Measurements from ENCODE around the gene ZNF581. TPM values are rescaled to one million over a fixed set of nuclear protein-coding genes. Genes with fewer than 3 reads are reported as not detected.

The ZNF581 gene
- total RNA-seq, 2 experiments from 2014 or later, result 24.1 to 25.5 TPM

DNA sequence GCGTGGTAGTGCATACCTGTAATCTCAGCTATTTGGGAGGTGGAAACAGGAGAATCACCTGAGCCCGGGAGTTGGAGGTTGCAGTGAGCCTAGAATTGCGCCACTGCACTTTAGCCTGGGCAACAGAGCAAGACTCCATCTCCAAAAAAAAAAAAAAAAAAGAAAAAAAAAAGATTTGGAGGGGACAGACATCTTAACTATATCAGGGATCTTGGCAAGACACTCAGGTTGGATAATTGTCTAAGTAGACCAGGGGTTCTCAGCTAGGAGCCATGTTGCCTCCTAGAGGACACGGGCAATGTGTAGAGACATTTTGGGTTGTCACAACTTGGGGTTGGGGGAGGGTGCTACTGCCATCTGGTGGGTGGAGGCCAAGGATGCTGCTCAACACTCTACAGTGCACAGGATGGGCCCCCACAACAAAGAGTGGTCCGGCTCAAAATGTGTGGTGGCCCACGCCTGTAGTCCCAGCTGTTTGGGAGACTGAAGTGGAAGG, 4.5 kb upstream of the ZNF581 start:
- ChIA-PET POLR2A (interaction anchor here (0.7 kb wide), 1 partner anchor 486 kb away, joined by 4 read pairs; no protein-coding TSS in a partner anchor), CTCF (interaction anchor here (0.6 to 2.7 kb wide), 10 partner anchors 8 to 170 kb away, joined by 3 to 10 read pairs (median 6); partner anchors contain the start of genes U2AF2 and ZNF784)
- H3K27ac Mint-ChIP-seq, result peak overlapping the region; percentile 78
- no peaks in the 10 kb centered on the region for H3K27me3 Mint-ChIP-seq
- no peak overlapping the region for H3K4me3 Mint-ChIP-seq
- H3K36me3 Mint-ChIP-seq (ENCODE audit: low read depth), result peaks cover 46% of the 10 kb centered on the region
- H3K4me1 Mint-ChIP-seq, result peaks cover 67% of the 10 kb centered on the region
- peak; percentile 70 for DNase-seq
- H3K9me3 Mint-ChIP-seq, result peaks cover 3% of the 10 kb centered on the region

DNA sequence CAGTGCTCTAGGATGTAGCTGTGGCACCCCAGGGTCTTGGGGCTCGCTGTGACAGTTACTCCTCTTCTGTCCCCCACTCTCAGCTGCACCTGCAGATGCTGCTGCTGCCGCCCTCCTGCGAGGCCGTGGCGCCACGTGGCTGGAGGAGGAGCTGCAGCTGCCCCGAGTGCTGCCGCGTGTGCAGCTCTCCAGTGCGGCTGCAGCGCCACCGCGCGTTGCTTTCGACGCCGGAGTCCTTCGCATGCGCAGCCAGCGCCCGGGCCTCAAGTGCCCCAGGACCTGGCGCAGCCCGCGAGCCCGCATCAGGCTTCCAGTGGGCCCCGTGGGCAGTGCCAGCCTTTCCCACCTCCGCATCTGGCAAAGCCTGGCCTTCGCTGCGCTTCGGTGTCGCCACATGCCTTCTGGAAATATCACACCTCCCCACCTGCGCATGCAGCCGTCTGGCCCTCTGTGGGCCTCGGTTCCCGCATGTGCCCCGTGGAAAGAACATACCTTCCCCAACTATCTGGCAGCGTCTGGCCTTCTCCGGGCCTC, 3.3 kb upstream of the ZNF581 start:
- no peaks in the 10 kb centered on the region for H3K27me3 Mint-ChIP-seq
- peaks cover 3% of the 10 kb centered on the region for H3K9me3 Mint-ChIP-seq
- peak overlapping the region; percentile 86 for H3K27ac Mint-ChIP-seq
- H3K4me3 Mint-ChIP-seq, result peak overlapping the region; percentile 72
- H3K36me3 Mint-ChIP-seq (ENCODE audit: low read depth), result peaks cover 42% of the 10 kb centered on the region
- CTCF ChIA-PET, result interaction anchor here (0.8 to 2.1 kb wide), 13 partner anchors 9 to 136 kb away, joined by 3 to 10 read pairs (median 5); partner anchors contain the start of genes U2AF2, ZNF784 and ZNF865
- H3K4me1 Mint-ChIP-seq, result peaks cover 67% of the 10 kb centered on the region
- POLR2A ChIA-PET, result no interaction called here
- DNase-seq, result peak; percentile 73

DNA sequence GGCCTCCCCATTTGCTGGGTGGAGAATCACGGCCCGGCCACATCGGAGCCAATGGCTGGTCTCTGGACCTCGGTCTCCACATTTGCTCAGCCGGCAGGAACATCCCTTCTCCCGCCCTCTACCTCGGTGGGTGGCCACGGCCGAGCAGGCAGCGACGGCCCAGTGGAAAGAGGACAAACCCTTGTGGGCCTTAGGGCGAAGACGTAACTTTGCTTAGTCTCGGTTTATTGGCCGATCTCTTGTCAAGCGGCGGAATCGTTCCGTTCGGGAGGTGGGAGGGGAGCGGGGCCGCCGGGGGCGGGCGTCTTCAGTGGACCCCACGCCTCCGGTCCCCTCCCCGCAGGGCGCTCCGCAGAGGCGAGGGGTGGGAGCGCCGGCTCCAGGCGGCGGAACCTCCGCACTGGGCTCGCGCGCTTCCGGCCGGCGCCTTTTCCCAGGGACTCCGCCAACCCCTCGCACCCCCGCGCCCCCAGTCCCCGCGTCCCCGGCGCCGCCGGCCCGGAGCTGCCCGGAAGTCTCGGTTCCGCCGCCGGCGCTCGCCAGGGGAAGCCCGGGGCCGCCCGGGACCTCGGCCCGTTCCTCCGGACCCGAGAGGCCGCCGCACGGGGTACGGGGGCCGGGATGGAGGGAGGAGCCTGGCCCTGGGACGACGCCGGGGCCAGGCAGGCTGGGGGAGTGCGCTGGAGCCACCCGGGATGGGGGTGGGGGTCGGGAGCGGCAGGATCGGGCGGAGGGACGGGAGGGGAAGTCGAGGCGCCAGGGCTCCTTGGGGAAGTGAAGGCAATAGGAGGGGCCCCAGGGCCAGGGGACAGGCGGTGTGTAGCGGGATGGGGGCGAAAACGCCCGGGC, 2.6 kb upstream of the ZNF581 start, which contains the start of gene ZNF580:
Gene ZNF580 (plus strand): TSS at position 426 of the 849 bp plus-strand sequence. CDS start 1,507 bp downstream, outside the sequence.
- POLR2A ChIA-PET, result no interaction called here
- Mint-ChIP-seq H3K9me3 (peaks cover 3% of the 10 kb centered on the region), H3K27ac (peak within 1 kb of the TSS; percentile 95), H3K27me3 (no peaks in the 10 kb centered on the region), H3K4me1 (peaks cover 67% of the 10 kb centered on the region), H3K36me3 (ENCODE audit: low read depth) (peaks cover 41% of the 10 kb centered on the region), H3K4me3 (peak within 1 kb of the TSS; percentile 93)
- peak; percentile 50 for DNase-seq
- CTCF ChIA-PET, result interaction anchor here (0.9 to 2.1 kb wide), 10 partner anchors 8 to 137 kb away, joined by 3 to 8 read pairs (median 6); partner anchors contain the start of genes U2AF2 and ZNF865

DNA sequence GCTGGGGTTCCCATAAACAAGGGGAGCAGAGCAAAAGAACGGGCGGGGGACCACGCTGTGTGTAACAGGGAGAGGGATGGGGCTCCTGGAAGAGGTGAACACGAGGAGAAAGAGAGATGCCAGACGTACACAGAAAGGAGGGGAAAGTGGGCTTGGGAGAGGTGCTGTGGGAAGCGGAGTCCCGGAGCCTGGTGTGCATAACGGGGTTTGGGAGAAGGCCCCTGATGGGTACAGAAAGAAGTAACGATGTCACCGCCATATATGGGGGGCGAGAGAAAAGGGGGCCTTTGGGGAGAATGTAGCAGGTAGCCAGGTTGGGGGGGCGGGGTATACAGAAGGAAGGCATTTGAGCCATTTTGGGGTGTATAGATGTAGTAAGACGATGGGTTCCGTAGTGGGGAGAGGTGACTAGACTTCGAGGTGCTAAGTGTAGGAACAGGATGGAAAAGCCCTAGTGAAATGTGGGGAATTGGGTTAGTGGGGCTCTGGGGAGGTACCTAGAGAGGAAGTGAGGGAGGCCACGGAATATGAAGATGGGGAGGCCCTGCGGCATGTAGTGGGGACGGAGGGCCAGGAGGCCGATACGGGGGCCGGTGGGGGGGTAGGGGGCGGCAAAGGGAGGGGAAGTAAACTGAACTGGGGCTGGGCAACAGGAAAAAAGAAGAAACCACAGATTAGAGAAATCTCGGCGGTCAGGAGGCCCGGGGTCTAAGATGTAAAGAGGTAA, 1.9 kb upstream of the ZNF581 start:
- H3K4me3 Mint-ChIP-seq, result peak overlapping the region; percentile 93
- ChIA-PET CTCF (interaction anchor here (1.0 to 2.1 kb wide), 6 partner anchors 9 to 16 kb away, joined by 3 to 17 read pairs (median 9); partner anchors contain the start of genes U2AF2 and ZNF784), POLR2A (no interaction called here)
- H3K27me3 Mint-ChIP-seq, result no peaks in the 10 kb centered on the region
- peaks cover 3% of the 10 kb centered on the region for H3K9me3 Mint-ChIP-seq
- H3K4me1 Mint-ChIP-seq, result peaks cover 59% of the 10 kb centered on the region
- DNase-seq, result peak; percentile 27
- peak overlapping the region; percentile 95 for H3K27ac Mint-ChIP-seq
- peaks cover 33% of the 10 kb centered on the region for H3K36me3 Mint-ChIP-seq (ENCODE audit: low read depth)

DNA sequence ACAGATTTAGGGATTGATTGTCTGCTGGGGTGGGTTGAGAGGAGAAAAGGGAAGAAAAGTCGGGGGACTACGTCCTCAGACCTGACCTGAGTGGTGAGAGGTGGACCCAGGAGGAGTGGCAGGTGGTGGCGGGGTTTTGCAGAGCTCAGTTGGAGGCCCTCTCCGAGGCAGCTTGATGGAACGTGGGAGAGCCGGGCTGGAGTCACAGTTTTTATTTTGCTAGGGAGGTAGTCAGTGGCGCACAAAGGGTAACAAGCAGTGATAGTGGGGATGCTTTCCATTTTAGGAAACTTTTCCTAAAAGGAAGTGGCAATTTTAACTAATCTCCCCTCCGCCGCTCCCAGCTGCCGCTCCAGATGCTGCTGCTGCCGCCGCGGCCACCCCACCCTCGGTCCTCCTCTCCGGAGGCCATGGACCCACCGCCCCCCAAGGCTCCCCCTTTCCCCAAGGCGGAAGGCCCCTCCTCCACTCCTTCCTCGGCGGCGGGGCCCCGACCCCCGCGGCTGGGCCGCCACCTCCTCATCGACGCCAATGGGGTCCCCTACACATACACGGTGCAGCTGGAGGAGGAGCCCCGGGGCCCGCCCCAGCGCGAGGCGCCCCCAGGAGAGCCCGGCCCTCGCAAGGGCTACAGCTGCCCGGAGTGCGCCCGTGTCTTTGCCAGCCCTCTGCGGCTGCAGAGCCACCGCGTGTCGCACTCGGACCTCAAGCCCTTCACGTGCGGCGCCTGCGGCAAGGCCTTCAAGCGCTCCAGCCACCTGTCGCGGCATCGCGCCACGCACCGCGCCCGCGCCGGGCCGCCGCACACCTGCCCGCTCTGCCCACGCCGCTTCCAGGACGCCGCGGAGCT, 1.1 kb upstream of the ZNF581 start:
- H3K4me3 Mint-ChIP-seq, result peak overlapping the region; percentile 93
- no peak for DNase-seq
- peak overlapping the region; percentile 98 for H3K27ac Mint-ChIP-seq
- peaks cover 59% of the 10 kb centered on the region for H3K4me1 Mint-ChIP-seq
- POLR2A ChIA-PET, result no interaction called here
- CTCF ChIA-PET, result interaction anchor here (0.8 to 2.1 kb wide), 7 partner anchors 8 to 138 kb away, joined by 3 to 17 read pairs (median 8); partner anchors contain the start of genes U2AF2 and ZNF784
- peaks cover 3% of the 10 kb centered on the region for H3K9me3 Mint-ChIP-seq
- H3K27me3 Mint-ChIP-seq, result no peaks in the 10 kb centered on the region
- peaks cover 37% of the 10 kb centered on the region for H3K36me3 Mint-ChIP-seq (ENCODE audit: low read depth)

DNA sequence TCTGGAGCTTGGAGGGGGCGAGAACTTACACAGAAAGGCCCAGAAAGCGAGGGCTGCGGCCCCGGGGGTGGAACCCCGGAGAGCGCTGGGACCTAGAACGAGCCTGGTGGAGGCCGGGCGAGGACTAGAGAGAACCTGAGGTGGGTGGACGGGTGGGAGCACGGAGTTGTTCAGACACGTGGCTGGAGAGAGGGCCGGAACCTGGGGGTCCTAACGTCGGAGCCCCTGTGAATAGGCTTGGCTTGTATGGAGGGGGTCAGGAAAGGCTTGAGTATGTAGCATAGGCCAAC, 383 bp downstream of the ZNF581 start:
- H3K4me3 Mint-ChIP-seq, result peak overlapping the region; percentile 93
- peaks cover 3% of the 10 kb centered on the region for H3K9me3 Mint-ChIP-seq
- POLR2A ChIA-PET, result no interaction called here
- peak overlapping the region; percentile 98 for H3K27ac Mint-ChIP-seq
- peaks cover 28% of the 10 kb centered on the region for H3K36me3 Mint-ChIP-seq (ENCODE audit: low read depth)
- DNase-seq, result no peak
- no peaks in the 10 kb centered on the region for H3K27me3 Mint-ChIP-seq
- peaks cover 56% of the 10 kb centered on the region for H3K4me1 Mint-ChIP-seq
- CTCF ChIA-PET, result interaction anchor here (2.1 kb wide), 1 partner anchor 11 kb away, joined by 17 read pairs; the partner anchor contains the start of gene U2AF2

DNA sequence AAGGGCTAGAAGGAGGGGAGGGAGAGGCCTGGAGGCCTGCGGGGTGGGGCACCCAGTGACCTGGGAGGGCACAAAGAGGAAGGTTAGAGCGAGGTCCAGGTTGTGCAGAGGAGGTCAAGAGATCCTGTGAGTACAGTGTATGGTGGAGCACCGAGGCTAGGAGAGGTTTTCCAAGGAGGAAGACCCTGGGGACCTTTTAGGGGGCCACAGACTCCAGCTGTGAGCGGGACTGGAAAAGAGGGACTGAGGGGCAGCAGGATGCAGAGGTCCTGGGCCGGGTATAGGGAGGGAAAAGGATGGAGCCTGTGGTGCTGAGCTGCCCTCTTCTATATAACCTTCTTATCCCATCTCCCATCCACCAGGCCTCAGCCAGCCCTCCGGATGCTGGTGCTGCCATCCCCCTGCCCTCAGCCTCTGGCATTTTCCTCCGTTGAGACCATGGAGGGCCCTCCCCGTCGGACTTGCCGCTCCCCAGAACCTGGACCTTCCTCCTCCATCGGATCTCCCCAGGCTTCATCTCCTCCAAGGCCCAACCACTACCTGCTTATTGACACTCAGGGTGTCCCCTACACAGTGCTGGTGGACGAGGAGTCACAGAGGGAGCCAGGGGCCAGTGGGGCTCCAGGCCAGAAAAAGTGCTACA, 863 bp downstream of the ZNF581 start:
- CTCF ChIA-PET, result interaction anchor here (1.1 to 2.2 kb wide), 2 partner anchors 9 to 10 kb away, joined by 3 to 11 read pairs; partner anchors contain the start of gene U2AF2
- peak overlapping the region; percentile 98 for H3K27ac Mint-ChIP-seq
- no peak for DNase-seq
- POLR2A ChIA-PET, result no interaction called here
- H3K27me3 Mint-ChIP-seq, result no peaks in the 10 kb centered on the region
- H3K9me3 Mint-ChIP-seq, result no peaks in the 10 kb centered on the region
- H3K4me3 Mint-ChIP-seq, result peak overlapping the region; percentile 93
- H3K36me3 Mint-ChIP-seq (ENCODE audit: low read depth), result peaks cover 25% of the 10 kb centered on the region
- H3K4me1 Mint-ChIP-seq, result peaks cover 52% of the 10 kb centered on the region

DNA sequence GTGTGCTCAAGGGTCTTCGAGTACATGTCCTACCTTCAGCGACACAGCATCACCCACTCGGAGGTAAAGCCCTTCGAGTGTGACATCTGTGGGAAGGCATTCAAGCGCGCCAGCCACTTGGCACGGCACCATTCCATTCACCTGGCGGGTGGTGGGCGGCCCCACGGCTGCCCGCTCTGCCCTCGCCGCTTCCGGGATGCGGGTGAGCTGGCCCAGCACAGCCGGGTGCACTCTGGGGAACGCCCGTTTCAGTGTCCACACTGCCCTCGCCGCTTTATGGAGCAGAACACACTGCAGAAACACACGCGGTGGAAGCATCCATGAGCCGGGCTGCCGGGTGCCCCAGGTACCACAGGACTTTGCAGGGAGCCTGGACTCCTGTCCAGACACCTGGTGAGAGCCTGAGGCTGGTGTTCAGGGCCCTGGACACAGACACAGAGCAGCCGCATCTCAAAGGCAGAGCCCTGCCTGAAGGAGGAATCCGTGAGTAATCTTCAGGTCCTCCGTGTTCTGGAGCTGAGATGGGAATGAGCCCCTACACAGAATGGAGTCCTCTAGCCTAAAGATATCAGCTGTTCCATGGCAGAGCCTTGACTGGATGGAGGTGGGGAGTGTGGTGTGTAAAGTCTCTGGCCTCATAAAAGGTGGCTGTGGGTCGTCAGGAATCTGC, 1.5 kb downstream of the ZNF581 start:
- ChIA-PET CTCF (interaction anchor here (1.1 to 2.2 kb wide), 2 partner anchors 8 to 9 kb away, joined by 3 to 11 read pairs; partner anchors contain the start of gene U2AF2), POLR2A (no interaction called here)
- no peak for DNase-seq
- peak overlapping the region; percentile 93 for H3K4me3 Mint-ChIP-seq
- peaks cover 25% of the 10 kb centered on the region for H3K36me3 Mint-ChIP-seq (ENCODE audit: low read depth)
- peaks cover 53% of the 10 kb centered on the region for H3K4me1 Mint-ChIP-seq
- H3K9me3 Mint-ChIP-seq, result no peaks in the 10 kb centered on the region
- no peaks in the 10 kb centered on the region for H3K27me3 Mint-ChIP-seq
- peak overlapping the region; percentile 57 for H3K27ac Mint-ChIP-seq

DNA sequence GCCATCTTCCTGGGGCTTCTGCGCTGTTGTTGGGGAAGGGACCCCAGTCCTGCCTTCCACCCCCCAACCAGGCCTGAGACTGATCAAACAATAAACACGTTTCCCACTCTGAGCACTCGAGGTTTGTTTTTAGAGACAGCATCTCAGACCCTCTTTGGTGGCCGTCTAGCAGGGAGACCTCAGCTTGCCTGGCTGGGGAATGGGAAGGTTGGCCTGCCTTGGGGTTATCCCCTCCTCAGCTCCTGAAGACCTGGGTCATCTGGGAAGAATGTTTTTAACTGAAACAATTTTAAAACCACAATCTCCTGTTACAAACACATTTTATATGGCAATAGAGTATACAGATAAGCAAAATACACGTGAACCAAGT, 2.0 kb downstream of the ZNF581 start:
- CTCF ChIA-PET, result interaction anchor here (2.2 kb wide), 1 partner anchor 9 kb away, joined by 11 read pairs; the partner anchor contains the start of gene U2AF2
- Mint-ChIP-seq H3K4me1 (peaks cover 53% of the 10 kb centered on the region), H3K36me3 (ENCODE audit: low read depth) (peaks cover 27% of the 10 kb centered on the region), H3K9me3 (no peaks in the 10 kb centered on the region), H3K27me3 (no peaks in the 10 kb centered on the region), H3K4me3 (peak overlapping the region; percentile 47), H3K27ac (peak overlapping the region; percentile 57)
- DNase-seq, result no peak
- POLR2A ChIA-PET, result no interaction called here

DNA sequence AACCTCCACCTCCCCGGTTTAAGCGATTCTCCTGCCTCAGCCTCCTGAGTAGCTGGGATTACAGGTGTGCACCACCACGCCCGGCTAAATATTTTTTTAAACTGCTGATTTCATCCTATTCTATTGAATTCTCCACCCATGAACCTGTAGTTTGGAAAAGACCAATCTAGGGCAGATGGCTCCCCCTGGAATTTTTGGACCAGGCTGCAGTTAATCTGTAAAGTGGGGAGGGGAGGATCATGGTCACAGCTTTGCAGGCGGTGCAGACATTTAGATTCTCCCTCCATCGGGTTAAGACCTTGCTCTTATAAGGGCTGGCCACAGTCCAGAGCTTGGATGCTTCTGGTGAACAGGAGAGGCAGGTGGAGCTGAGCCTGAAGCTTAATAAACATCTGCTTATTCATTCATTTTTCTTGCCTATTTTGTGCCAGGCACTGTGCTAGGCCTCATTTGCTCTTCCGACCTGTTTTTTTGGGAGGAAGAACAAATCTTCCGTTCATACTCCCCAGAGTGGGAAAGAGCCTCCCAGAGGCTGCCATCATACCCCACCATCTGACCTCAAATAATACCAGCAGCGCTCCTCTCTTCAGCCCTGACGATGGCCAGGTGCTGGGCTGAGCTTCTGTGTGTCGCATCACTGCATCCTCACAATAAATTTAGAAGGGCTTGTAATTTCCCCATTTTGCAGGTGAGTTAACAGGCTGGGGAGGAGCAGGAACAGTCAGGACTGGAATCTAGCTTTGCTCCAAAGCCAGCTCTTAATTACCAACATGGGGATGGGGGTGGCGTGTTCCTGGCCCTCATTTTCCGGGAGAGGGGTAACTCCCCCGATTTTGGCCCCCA, 3.7 kb downstream of the ZNF581 start:
- Mint-ChIP-seq H3K4me1 (peaks cover 53% of the 10 kb centered on the region), H3K36me3 (ENCODE audit: low read depth) (peaks cover 23% of the 10 kb centered on the region), H3K9me3 (no peaks in the 10 kb centered on the region), H3K27ac (peak overlapping the region; percentile 54), H3K27me3 (no peaks in the 10 kb centered on the region), H3K4me3 (peak overlapping the region; percentile 75)
- POLR2A ChIA-PET, result interaction anchor here (0.6 kb wide), 1 partner anchor 489 kb away, joined by 3 read pairs; no protein-coding TSS in a partner anchor
- CTCF ChIA-PET, result interaction anchor here (0.6 to 1.7 kb wide), 8 partner anchors 9 to 785 kb away, joined by 3 to 12 read pairs (median 4); no protein-coding TSS in a partner anchor
- no peak for DNase-seq
